IMR-90 (cell line): Measurements from ENCODE around the gene ZNF554. TPM values are rescaled to one million over a fixed set of nuclear protein-coding genes. Genes with fewer than 3 reads are reported as not detected.

Experiments used
- ATAC-seq: fragments of 200-7000 bp; cut with Tn5 transposase; 2 replicates; pipeline ENCODE4 v1.9.1; 2020; ENCODE audit warnings: low read depth, mild to moderate bottlenecking, moderate library complexity
- BruUV-seq: library from RNA; stranded (reverse); fragments of 400-500 nt; replicated peaks from 2 replicates; lab custom pipeline; 2021; lab: Mats Ljungman, UMichigan
- CTCF ChIA-PET: fragments of 300-600 bp; formaldehyde crosslinking; extraction: SDS; loops from one replicate; lab custom pipeline; 2021; ENCODE audit warnings: antibody characterized with exemption; lab: Yijun Ruan, JAX
- POLR2A ChIA-PET: fragments of 300-600 bp; sonication (Branson Sonifier 250); formaldehyde crosslinking; loops from one replicate; lab custom pipeline; 2022; ENCODE audit warnings: antibody characterized with exemption; ENCODE audit not compliant: unreplicated experiment; lab: Charles Lee
- DNase-seq: peaks from one replicate; pipeline ENCODE4 v3.0.0; 2013
- H2AFZ ChIP-seq: replicated peaks from 2 replicates; pipeline ENCODE3; 2013; ENCODE audit warnings: low read length, mild to moderate bottlenecking; ENCODE audit not compliant: poor library complexity
- H2AK5ac ChIP-seq: 2 replicates; pipeline ENCODE4 v1.6.1; 2013; ENCODE audit warnings: low read depth, low read length, inconsistent platforms
- H2AK9ac ChIP-seq: replicated peaks from 2 replicates; pipeline ENCODE3; 2013; ENCODE audit warnings: mild to moderate bottlenecking, low read depth, low read length, moderate library complexity; ENCODE audit not compliant: poor library complexity
- H2BK120ac ChIP-seq: 2 replicates; pipeline ENCODE4 v1.6.1; 2013; ENCODE audit warnings: low read depth, low read length, inconsistent platforms
- H2BK15ac ChIP-seq: 3 replicates; pipeline ENCODE4 v1.6.1; 2013; ENCODE audit warnings: low read depth, low read length, inconsistent platforms
- H2BK20ac ChIP-seq: 2 replicates; pipeline ENCODE4 v1.6.1; 2013; ENCODE audit warnings: low read depth, mild to moderate bottlenecking, inconsistent platforms, low read length, moderate library complexity
- H2BK5ac ChIP-seq: 2 replicates; pipeline ENCODE4 v1.6.1; 2013; ENCODE audit warnings: mild to moderate bottlenecking, low read depth, low read length, inconsistent platforms; ENCODE audit not compliant: poor library complexity, severe bottlenecking
- H3K14ac ChIP-seq: replicated peaks from 2 replicates; pipeline ENCODE4 v1.6.1; 2013; ENCODE audit warnings: low read depth, low read length, inconsistent platforms
- H3K18ac ChIP-seq: 2 replicates; pipeline ENCODE4 v1.6.1; 2013; ENCODE audit warnings: low read depth, low read length, control low read depth
- H3K23ac ChIP-seq: 2 replicates; pipeline ENCODE4 v1.6.1; 2013; ENCODE audit warnings: low read depth, low read length, inconsistent platforms
- H3K27ac ChIP-seq: 2 replicates; pipeline ENCODE4 v1.5.1; 2013; ENCODE audit warnings: mild to moderate bottlenecking, control low read depth, low read length; ENCODE audit not compliant: insufficient read depth
- H3K27me3 ChIP-seq: 2 replicates; pipeline ENCODE4 v1.6.1; 2013; ENCODE audit warnings: low read length; ENCODE audit not compliant: control insufficient read depth, insufficient read depth
- H3K36me3 ChIP-seq: 2 replicates; pipeline ENCODE4 v1.6.1; 2013; ENCODE audit warnings: low read length, mixed read lengths; ENCODE audit not compliant: control insufficient read depth, insufficient read depth
- H3K4ac ChIP-seq: 2 replicates; pipeline ENCODE4 v1.6.1; 2013; ENCODE audit warnings: low read depth, low read length, inconsistent platforms
- H3K4me1 ChIP-seq: 2 replicates; pipeline ENCODE4 v1.6.1; 2013; ENCODE audit warnings: low read length, mixed read lengths; ENCODE audit not compliant: control insufficient read depth, insufficient read depth
- H3K4me2 ChIP-seq: 2 replicates; pipeline ENCODE4 v1.6.1; 2013; ENCODE audit warnings: low read depth, mild to moderate bottlenecking, control low read depth, low read length, moderate library complexity
- H3K4me3 ChIP-seq: 2 replicates; pipeline ENCODE4 v1.5.1; 2013; ENCODE audit warnings: low read depth, mild to moderate bottlenecking, control low read depth, low read length, moderate library complexity; ENCODE audit not compliant: insufficient read depth
- H3K56ac ChIP-seq: 2 replicates; pipeline ENCODE4 v1.6.1; 2013; ENCODE audit warnings: low read length, inconsistent platforms; ENCODE audit not compliant: insufficient read depth; ENCODE audit errors: extremely low read depth
- H3K79me1 ChIP-seq, 2 experiments: 2 replicates each; pipeline ENCODE4 v1.6.1; 2013; ENCODE audit warnings: low read length in 2 of 2, inconsistent platforms in 1 of 2, low read depth in 1 of 2
- H3K9ac ChIP-seq: 2 replicates; pipeline ENCODE4 v1.6.1; 2013; ENCODE audit warnings: low read depth, low read length, control low read depth
- H3K9me1 ChIP-seq: 2 replicates; pipeline ENCODE4 v1.6.1; 2013; ENCODE audit warnings: low read length, inconsistent platforms; ENCODE audit not compliant: insufficient read depth
- H3K9me3 ChIP-seq: 2 replicates; pipeline ENCODE4 v1.6.1; 2013; ENCODE audit warnings: low read length; ENCODE audit not compliant: control insufficient read depth, insufficient read depth
- H4K20me1 ChIP-seq: 2 replicates; pipeline ENCODE4 v1.6.1; 2013; ENCODE audit warnings: low read length, inconsistent platforms; ENCODE audit not compliant: insufficient read depth
- H4K5ac ChIP-seq: 2 replicates; pipeline ENCODE4 v1.6.1; 2013; ENCODE audit warnings: mild to moderate bottlenecking, low read depth, low read length, control low read depth
- H4K8ac ChIP-seq, 2 experiments: 2 replicates each; pipeline ENCODE4 v1.6.1; 2013; ENCODE audit warnings: low read depth in 2 of 2, low read length in 2 of 2, control low read depth in 1 of 2, inconsistent platforms in 1 of 2
- H4K91ac ChIP-seq: 2 replicates; pipeline ENCODE4 v1.6.1; 2013; ENCODE audit warnings: low read depth, low read length, inconsistent platforms; ENCODE audit not compliant: insufficient read depth
- BHLHE40 ChIP-seq: fragments of 150-350 bp; IDR thresholded peaks from 2 replicates; pipeline ENCODE4 v1.6.1; 2016; ENCODE audit warnings: mild to moderate bottlenecking, low read depth, low read length
- CEBPB ChIP-seq: IDR thresholded peaks from 2 replicates; pipeline ENCODE4 v1.6.1; 2012; ENCODE audit warnings: low read depth, low read length, improper control_type of control experiment
- CHD1 ChIP-seq: IDR thresholded peaks from 2 replicates; pipeline ENCODE4 v1.6.1; 2012; ENCODE audit warnings: low read depth, low read length, improper control_type of control experiment
- MAFK ChIP-seq: IDR thresholded peaks from 2 replicates; pipeline ENCODE4 v1.6.1; 2012; ENCODE audit warnings: low read depth, low read length, improper control_type of control experiment
- MAZ ChIP-seq: IDR thresholded peaks from 2 replicates; pipeline ENCODE4 v1.6.1; 2012; ENCODE audit warnings: low read depth, mild to moderate bottlenecking, low read length, improper control_type of control experiment, moderate library complexity, borderline replicate concordance
- NFE2L2 ChIP-seq: fragments of 150-350 bp; IDR thresholded peaks from 2 replicates; pipeline ENCODE4 v1.6.1; 2016; ENCODE audit warnings: low read depth, mild to moderate bottlenecking, low read length
- POLR2A ChIP-seq: IDR thresholded peaks from 2 replicates; pipeline ENCODE4 v1.6.1; 2012; ENCODE audit warnings: mild to moderate bottlenecking, low read depth, low read length
- RAD21 ChIP-seq: IDR thresholded peaks from 2 replicates; pipeline ENCODE4 v1.6.1; 2012; ENCODE audit warnings: low read length, improper control_type of control experiment
- RFX5 ChIP-seq: IDR thresholded peaks from 2 replicates; pipeline ENCODE4 v1.8.0; 2012; ENCODE audit warnings: low read depth, mild to moderate bottlenecking, low read length, moderate library complexity
- WGBS, 2 experiments: methylation state at CpG; one replicate each; pipeline versions ENCODE4 v1.1.5 to v1.1.7; 2013; ENCODE audit warnings: missing lambda C conversion rate in 2 of 2; ENCODE audit not compliant: insufficient read length in 1 of 2; ENCODE audit errors: extremely low coverage in 2 of 2; 5-methylcytosine and 5-hydroxymethylcytosine counted together
- dilution Hi-C: fragments of 300-500 bp; cut with HindIII; formaldehyde crosslinking; loops from one replicate; pipeline ENCODE4 v1.14.3; 2018; ENCODE audit warnings: low sequenced_read_pairs; ENCODE audit not compliant: unreplicated experiment
- in situ Hi-C: fragments of 300-500 bp; cut with MboI; formaldehyde crosslinking; loops from 3 replicates; pipeline ENCODE4 v1.14.3; 2019; ENCODE audit warnings: low sequenced_read_pairs, inconsistent platforms, mixed read lengths
- intact Hi-C: fragments of 100-400 bp; cut with micrococcal nuclease; formaldehyde crosslinking; loops from 2 replicates; pipeline ENCODE4 v1.10.0; 2022
- polyA plus RNA-seq, 3 experiments: library from polyadenylated mRNA; depleted of rRNA; stranded (reverse); fragments of >200 nt; gene quantifications; 2 replicates each; pipeline ENCODE4 v1.2.3, GENCODE V29; 2012; ENCODE audit warnings: low replicate concordance in 1 of 3
- total RNA-seq: library from RNA; depleted of rRNA; stranded (reverse); fragments of >200 nt; gene quantifications from 2 replicates; pipeline ENCODE4 v1.2.3, GENCODE V29; 2012
- TF ChIP-seq, protein P1 (sequence below): fragments of 150-350 bp; IDR thresholded peaks from 2 replicates; pipeline ENCODE4 v1.6.1; 2016; ENCODE audit warnings: low read depth, mild to moderate bottlenecking, low read length, moderate library complexity, borderline replicate concordance
- TF ChIP-seq, protein P2 (sequence below): conservative IDR thresholded peaks from 2 replicates; pipeline ENCODE4 v1.5.1; 2012; ENCODE audit warnings: mild to moderate bottlenecking, low read depth, low read length, improper control_type of control experiment

ZNF554 gene
- total and polyA plus RNA-seq, 2 of the 4 experiments (the other 2 are of a cell fraction) = 1.5 to 3.0 TPM

DNA sequence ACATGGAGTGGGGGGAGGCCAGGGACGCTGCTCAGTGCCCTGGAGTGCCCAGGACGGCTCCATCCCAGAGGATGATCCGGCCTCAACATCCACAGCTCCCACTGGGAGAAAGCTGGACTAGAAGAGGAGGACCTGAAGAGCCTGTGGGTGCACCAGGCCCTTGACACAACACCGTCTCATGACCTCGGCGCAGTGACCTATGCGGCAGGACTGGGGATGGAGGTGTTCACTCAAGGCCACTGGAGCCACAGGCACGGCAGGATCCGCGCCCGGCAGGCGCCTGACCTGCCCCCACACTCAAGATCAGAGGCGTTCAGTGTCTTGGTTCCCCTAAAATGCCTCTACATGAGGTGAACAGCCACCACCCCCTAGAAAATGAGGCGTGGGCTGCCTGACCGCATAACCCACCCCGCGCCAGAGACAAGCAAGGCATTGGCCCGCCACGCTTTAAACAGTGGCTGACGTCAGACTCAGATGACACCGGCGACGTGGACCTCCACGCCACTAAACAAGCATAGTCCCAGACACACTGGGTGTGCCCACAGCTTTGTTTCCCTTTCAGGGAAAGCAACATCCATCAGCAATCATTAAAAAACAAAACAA, 44.6 kb upstream of the ZNF554 start:
- intact Hi-C loops = no loop called here
- Histone ChIP-seq H3K79me1 (peaks cover 0 to 72% of the 10 kb centered on the region in 2 experiments; a peak in 2 of 4 replicates), H3K9me1 (peaks cover 6% of the 10 kb centered on the region; the same call in 1 of the 2 replicates), H3K9me3 (no peaks in the 10 kb centered on the region), H2BK120ac (no peak overlapping the region), H3K4me3 (no peak overlapping the region), H4K20me1 (peaks cover 85% of the 10 kb centered on the region), H3K4me2 (no peak overlapping the region), H2AK5ac (no peak overlapping the region), H3K56ac (no peak overlapping the region), H3K27ac (no peak overlapping the region), H4K5ac (no peak overlapping the region), H3K14ac (no peak overlapping the region), H3K4me1 (peaks cover 2% of the 10 kb centered on the region; the same call in 1 of the 2 replicates), H2AK9ac (no peak overlapping the region), H3K18ac (no peak overlapping the region), H3K36me3 (peaks cover 6% of the 10 kb centered on the region), H4K91ac (no peak overlapping the region), H3K23ac (no peak overlapping the region), H2AFZ (no peak overlapping the region), H2BK5ac (no peak overlapping the region), H3K4ac (no peak overlapping the region), H4K8ac (no peak overlapping the region), H2BK15ac (no peak overlapping the region), H3K9ac (no peak overlapping the region), H2BK20ac (no peak overlapping the region), H3K27me3 (no peaks in the 10 kb centered on the region)
- WGBS, 2 experiments = 97% methylated on average over 10 of the region's 24 CpGs; no CpG with 5 or more reads in 1 of the 2 experiments
- ChIA-PET POLR2A (no interaction called here), CTCF (no interaction called here)
- BruUV-seq = no TSS peak
- TF ChIP-seq CEBPB (no peak), POLR2A (no peak), RFX5 (no peak), MAFK (no peak), RAD21 (no peak), MAZ (no peak), NFE2L2 (no peak), BHLHE40 (no peak), CHD1 (no peak)
- TF ChIP-seq, protein P1, sequence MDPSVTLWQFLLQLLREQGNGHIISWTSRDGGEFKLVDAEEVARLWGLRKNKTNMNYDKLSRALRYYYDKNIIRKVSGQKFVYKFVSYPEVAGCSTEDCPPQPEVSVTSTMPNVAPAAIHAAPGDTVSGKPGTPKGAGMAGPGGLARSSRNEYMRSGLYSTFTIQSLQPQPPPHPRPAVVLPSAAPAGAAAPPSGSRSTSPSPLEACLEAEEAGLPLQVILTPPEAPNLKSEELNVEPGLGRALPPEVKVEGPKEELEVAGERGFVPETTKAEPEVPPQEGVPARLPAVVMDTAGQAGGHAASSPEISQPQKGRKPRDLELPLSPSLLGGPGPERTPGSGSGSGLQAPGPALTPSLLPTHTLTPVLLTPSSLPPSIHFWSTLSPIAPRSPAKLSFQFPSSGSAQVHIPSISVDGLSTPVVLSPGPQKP = no peak
- TF ChIP-seq, protein P2, sequence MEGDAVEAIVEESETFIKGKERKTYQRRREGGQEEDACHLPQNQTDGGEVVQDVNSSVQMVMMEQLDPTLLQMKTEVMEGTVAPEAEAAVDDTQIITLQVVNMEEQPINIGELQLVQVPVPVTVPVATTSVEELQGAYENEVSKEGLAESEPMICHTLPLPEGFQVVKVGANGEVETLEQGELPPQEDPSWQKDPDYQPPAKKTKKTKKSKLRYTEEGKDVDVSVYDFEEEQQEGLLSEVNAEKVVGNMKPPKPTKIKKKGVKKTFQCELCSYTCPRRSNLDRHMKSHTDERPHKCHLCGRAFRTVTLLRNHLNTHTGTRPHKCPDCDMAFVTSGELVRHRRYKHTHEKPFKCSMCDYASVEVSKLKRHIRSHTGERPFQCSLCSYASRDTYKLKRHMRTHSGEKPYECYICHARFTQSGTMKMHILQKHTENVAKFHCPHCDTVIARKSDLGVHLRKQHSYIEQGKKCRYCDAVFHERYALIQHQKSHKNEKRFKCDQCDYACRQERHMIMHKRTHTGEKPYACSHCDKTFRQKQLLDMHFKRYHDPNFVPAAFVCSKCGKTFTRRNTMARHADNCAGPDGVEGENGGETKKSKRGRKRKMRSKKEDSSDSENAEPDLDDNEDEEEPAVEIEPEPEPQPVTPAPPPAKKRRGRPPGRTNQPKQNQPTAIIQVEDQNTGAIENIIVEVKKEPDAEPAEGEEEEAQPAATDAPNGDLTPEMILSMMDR = no peak
- no peak for ATAC-seq
- in situ Hi-C loops = no loop called here
- dilution Hi-C loops = no loop called here
- no peak for DNase-seq
